ENCODE data around the gene RPA3. TPM values are rescaled to one million over a fixed set of nuclear protein-coding genes. Genes with fewer than 3 reads are reported as not detected.
A peak's percentile ranks its signal among the peaks of the same experiment; 100 is the strongest.
"Not testable (repeated sequence)": the region's sequence is repeated elsewhere in the genome, so short reads cannot be mapped to it uniquely, and the experiment has no call there.

The RPA3 gene
- total RNA-seq, 2 donors from 2014 or later = 27.0 to 34.9 TPM

DNA sequence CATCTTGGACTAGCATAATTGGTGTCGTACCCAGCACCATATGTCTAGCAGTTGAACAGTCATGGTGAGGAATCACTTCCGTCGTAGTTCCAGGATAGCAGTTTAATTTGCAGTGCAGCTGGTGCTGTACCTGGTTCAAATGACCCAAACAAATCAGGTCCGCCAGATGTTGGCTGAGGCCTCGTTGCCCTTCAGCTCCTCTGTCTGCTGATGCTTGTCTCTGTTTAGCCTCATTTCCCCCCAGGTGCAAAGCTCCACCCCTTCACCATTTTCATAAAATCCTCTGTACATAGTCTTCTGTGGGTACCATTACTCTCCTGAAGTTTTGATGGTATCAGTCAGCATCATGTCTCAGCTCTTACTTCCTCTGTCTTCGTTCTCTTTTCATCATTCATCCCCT is 42.7 kb downstream of the RPA3 start:
- Mint-ChIP-seq H3K27ac (no peak overlapping the region), H3K36me3 (ENCODE audit: low read depth) (peaks cover 7% of the 10 kb centered on the region), H3K4me3 (no peak overlapping the region), H3K4me1 (peaks cover 27% of the 10 kb centered on the region), H3K27me3 (no peaks in the 10 kb centered on the region)
- ATAC-seq = no peak
- no peak for DNase-seq
- no peaks in the 10 kb centered on the region for H3K9me3 ChIP-seq (ENCODE audit: control insufficient read depth, low read length, poor library complexity, severe bottlenecking)

DNA sequence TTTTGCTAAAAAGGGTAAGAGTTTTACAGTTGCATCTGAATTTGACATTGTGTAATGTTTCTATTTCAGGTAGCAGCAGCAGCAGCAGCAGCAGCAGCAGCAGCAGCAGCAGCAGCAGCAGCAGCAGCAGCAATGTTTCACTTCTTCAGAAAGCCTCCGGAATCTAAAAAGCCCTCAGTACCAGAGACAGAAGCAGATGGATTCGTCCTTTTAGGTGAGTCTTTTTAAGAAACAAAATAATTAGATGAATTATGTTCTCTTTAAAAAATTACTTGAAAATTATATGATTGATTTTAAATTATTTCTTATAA is 45.2 kb downstream of the RPA3 start:
- peak; percentile 40 for ATAC-seq
- Mint-ChIP-seq H3K27me3 (no peaks in the 10 kb centered on the region), H3K4me1 (peaks cover 19% of the 10 kb centered on the region), H3K36me3 (ENCODE audit: low read depth) (peaks cover 7% of the 10 kb centered on the region), H3K4me3 (peak overlapping the region; percentile 72), H3K27ac (peak overlapping the region; percentile 62)
- DNase-seq = no peak
- no peaks in the 10 kb centered on the region for H3K9me3 ChIP-seq (ENCODE audit: control insufficient read depth, low read length, poor library complexity, severe bottlenecking)

DNA sequence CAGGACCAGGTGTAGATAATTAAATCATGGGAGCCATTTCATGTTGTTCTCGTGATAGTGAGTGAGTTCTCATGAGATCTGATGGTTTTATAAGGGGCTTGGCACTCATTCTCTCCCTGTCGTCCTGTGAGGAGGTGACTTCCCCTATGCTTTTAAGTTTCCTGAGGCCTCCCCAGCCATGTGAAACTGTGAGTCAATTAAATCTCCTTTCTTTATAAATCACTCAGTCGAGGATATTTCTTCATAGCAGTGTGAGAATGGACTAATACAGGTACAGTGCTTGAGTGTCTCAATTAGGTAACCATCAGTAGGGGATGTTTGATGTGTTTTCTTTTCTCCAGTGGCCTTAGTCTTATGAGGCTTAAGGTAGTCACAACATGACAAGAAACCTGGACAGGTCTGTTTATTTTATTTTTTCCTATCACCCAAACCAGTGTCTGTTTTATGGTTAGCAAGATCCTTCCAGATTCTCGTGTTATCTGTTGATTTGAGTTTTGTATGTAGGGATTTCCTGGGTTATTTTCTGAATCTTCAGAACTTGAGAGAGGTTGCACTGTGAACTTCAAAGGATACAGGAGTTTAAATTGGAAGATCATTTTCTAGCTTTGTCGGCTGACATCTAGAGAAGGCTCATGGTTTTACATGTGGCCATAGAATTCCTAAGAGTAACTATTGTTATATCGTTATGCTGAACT is 45.7 kb downstream of the RPA3 start:
- peaks cover 19% of the 10 kb centered on the region for H3K4me1 Mint-ChIP-seq
- DNase-seq (no peak), ATAC-seq (peak; percentile 39)
- H3K9me3 ChIP-seq (ENCODE audit: control insufficient read depth, low read length, poor library complexity, severe bottlenecking) = no peaks in the 10 kb centered on the region
- H3K36me3 Mint-ChIP-seq (ENCODE audit: low read depth) = peaks cover 7% of the 10 kb centered on the region
- peak overlapping the region; percentile 72 for H3K4me3 Mint-ChIP-seq
- no peaks in the 10 kb centered on the region for H3K27me3 Mint-ChIP-seq
- peak overlapping the region; percentile 62 for H3K27ac Mint-ChIP-seq

DNA sequence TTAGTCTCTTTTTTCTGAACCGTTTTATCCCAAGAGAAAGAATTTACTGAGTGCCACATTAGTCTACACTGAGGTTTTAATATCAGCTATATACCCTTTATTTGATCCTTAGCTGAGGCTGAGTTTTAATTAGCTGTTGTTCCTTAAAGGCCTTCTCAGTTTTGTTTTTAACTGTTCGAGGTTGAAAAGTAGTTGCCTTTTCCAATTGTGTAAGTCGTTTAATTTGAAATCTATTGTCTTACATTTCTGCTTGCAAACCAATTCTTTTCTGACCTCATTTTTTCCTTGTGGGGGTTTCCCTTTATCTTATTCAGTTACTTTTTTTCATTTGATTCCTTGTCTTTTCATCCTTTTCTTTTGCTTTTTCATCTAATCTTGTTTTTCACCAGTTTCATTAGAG is 47.0 kb downstream of the RPA3 start:
- peaks cover 21% of the 10 kb centered on the region for H3K4me1 Mint-ChIP-seq

DNA sequence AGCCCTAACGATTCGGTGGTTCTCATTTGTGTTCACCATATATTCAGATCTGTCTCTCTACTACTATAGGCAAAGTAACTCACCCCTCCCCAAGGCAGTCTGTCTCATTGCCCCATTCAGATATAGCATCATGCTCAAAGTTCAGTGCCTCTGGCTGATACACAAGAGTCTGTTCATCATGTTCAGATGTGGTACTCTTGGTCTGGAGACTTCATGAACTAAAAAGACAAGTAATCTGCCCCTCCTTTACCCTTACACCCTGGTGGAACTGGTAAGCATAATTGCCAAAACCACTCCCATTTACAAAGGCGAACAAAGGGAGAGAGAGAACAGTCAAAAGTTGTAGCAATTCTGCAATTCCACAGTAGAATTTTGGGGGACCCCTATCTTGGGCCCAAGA is 47.9 kb downstream of the RPA3 start:
- H3K36me3 Mint-ChIP-seq (ENCODE audit: low read depth) = no peaks in the 10 kb centered on the region
- DNase-seq (no peak), ATAC-seq (no peak)
- no peak overlapping the region for H3K4me3 Mint-ChIP-seq
- no peaks in the 10 kb centered on the region for H3K27me3 Mint-ChIP-seq
- H3K9me3 ChIP-seq (ENCODE audit: control insufficient read depth, low read length, poor library complexity, severe bottlenecking) = no peaks in the 10 kb centered on the region
- H3K4me1 Mint-ChIP-seq = peaks cover 27% of the 10 kb centered on the region
- H3K27ac Mint-ChIP-seq = no peak overlapping the region

More for the DNA sequence above, 47.0 kb downstream of the RPA3 start:
- DNase-seq (no peak), ATAC-seq (no peak)
- H3K9me3 ChIP-seq (ENCODE audit: control insufficient read depth, low read length, poor library complexity, severe bottlenecking) = no peaks in the 10 kb centered on the region
- Mint-ChIP-seq H3K27me3 (no peaks in the 10 kb centered on the region), H3K36me3 (ENCODE audit: low read depth) (peaks cover 4% of the 10 kb centered on the region), H3K27ac (peak overlapping the region; percentile 62), H3K4me3 (peak overlapping the region; percentile 1)

DNA sequence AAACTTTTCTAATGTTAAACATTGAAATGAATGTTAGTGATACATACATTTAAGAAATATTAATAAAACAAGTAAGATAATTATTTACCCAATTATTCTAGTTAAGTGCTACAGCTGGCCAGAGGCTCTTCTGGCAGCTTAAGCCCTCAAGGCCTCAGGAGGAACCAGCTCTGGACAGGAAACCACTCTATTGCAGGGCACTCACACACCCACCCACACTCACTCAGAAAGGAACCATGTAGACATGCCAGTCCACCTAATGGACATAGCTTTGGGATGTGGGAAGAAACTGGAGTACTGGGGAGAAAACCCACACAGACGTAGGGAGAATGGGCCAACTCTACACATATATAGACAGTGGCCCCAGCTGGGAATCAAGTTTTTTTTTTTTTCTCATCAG is 49.7 kb downstream of the RPA3 start:
- ATAC-seq (no peak), DNase-seq (no peak)
- H3K36me3 Mint-ChIP-seq (ENCODE audit: low read depth) = peaks cover 2% of the 10 kb centered on the region

DNA sequence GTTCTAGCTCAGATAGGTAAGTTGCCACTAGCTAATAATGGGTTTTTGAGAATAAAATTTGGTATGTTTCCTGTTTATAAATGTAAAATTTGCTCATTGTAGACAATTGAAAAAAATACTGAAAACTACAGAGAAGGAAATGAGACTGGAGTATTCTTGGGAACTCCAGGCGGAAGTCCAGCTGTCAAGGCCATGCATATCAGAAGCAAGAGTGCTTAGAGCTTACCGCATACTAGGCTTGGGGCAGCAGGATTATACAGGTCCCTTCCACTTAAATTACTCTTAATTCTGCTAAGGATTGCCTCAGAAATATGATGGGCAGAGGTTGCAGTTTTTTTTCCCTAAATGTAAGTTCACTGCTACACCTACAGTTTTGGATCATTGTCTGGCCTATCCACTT is 51.2 kb downstream of the RPA3 start:
- no peak for DNase-seq
- peaks cover 24% of the 10 kb centered on the region for H3K4me1 Mint-ChIP-seq
- no peak for ATAC-seq
- H3K36me3 Mint-ChIP-seq (ENCODE audit: low read depth) = peaks cover 2% of the 10 kb centered on the region
- H3K4me3 Mint-ChIP-seq = no peak overlapping the region
- no peaks in the 10 kb centered on the region for H3K27me3 Mint-ChIP-seq
- H3K9me3 ChIP-seq (ENCODE audit: control insufficient read depth, low read length, poor library complexity, severe bottlenecking) = no peaks in the 10 kb centered on the region
- no peak overlapping the region for H3K27ac Mint-ChIP-seq

More for the DNA sequence above, 49.7 kb downstream of the RPA3 start:
- no peaks in the 10 kb centered on the region for H3K9me3 ChIP-seq (ENCODE audit: control insufficient read depth, low read length, poor library complexity, severe bottlenecking)
- Mint-ChIP-seq H3K27me3 (no peaks in the 10 kb centered on the region), H3K27ac (no peak overlapping the region), H3K4me3 (no peak overlapping the region), H3K4me1 (peaks cover 30% of the 10 kb centered on the region)

DNA sequence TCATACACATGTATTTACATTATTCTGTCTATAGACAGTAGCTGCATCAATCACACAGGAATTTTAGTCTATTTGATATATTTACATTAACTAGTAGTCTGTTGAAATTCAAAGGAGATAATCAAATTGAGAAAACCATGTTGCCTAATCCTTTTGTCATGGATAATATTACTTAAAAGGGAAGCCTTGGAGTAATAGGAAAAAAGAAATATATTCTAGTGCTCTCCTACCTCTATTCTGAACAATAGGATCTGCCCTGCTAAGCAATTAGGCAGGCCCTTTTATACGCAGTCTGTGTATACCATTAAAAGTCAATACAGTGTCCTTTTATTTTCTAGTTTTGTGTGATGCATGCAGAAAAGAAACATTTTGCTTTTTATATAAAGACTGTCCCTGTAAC is 53.4 kb downstream of the RPA3 start:
- Mint-ChIP-seq H3K4me1 (peaks cover 25% of the 10 kb centered on the region), H3K4me3 (no peak overlapping the region), H3K27me3 (no peaks in the 10 kb centered on the region), H3K36me3 (ENCODE audit: low read depth) (peaks cover 2% of the 10 kb centered on the region), H3K27ac (no peak overlapping the region)
- no peaks in the 10 kb centered on the region for H3K9me3 ChIP-seq (ENCODE audit: control insufficient read depth, low read length, poor library complexity, severe bottlenecking)
- no peak for ATAC-seq
- no peak for DNase-seq

DNA sequence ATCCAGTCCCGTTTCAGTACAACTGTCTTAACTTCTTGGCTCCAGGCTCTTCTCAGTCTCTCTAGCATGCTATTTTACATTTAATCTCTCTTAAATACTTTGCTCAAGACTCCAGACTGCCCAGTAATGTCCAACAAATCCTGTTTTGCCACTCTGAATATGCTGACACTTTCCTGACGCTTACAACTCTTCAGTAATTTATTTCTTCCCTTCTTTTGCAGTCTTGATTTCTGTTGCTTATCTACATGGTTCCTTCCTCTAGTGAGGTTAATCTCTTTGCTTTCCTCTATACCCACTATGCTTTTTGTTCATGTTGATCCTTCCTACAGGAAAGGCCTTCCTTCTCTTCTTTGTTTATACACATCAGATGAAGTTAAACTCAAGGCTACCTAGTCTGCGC is 54.1 kb downstream of the RPA3 start:
- no peak for DNase-seq
- H3K4me3 Mint-ChIP-seq = no peak overlapping the region
- no peaks in the 10 kb centered on the region for H3K27me3 Mint-ChIP-seq
- no peak for ATAC-seq
- no peaks in the 10 kb centered on the region for H3K9me3 ChIP-seq (ENCODE audit: control insufficient read depth, low read length, poor library complexity, severe bottlenecking)
- H3K4me1 Mint-ChIP-seq = peaks cover 28% of the 10 kb centered on the region
- H3K36me3 Mint-ChIP-seq (ENCODE audit: low read depth) = peaks cover 2% of the 10 kb centered on the region
- H3K27ac Mint-ChIP-seq = no peak overlapping the region

DNA sequence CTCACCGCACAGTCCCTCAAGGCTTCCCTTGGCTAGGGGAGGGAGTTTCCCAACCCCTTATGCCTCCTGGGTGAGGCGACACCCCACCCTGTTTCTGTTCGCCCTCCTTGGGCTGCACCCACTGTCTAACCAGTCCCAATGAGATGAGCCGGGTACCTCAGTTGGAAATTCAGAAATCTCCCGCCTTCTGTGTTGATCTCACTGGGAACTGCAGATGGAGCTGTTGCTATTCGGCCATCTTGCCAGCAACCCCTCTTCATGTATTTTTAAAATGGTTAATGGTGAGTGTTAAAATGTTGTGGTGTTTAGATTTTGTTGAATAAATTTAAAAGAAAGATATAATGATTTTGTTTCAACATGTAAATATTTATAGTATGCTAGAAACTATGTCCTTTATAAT is 55.9 kb downstream of the RPA3 start:
- no peak for ATAC-seq
- Mint-ChIP-seq H3K4me3 (no peak overlapping the region), H3K27me3 (no peaks in the 10 kb centered on the region), H3K4me1 (peaks cover 28% of the 10 kb centered on the region), H3K27ac (no peak overlapping the region), H3K36me3 (ENCODE audit: low read depth) (peaks cover 2% of the 10 kb centered on the region)
- H3K9me3 ChIP-seq (ENCODE audit: control insufficient read depth, low read length, poor library complexity, severe bottlenecking) = no peaks in the 10 kb centered on the region
- no peak for DNase-seq

DNA sequence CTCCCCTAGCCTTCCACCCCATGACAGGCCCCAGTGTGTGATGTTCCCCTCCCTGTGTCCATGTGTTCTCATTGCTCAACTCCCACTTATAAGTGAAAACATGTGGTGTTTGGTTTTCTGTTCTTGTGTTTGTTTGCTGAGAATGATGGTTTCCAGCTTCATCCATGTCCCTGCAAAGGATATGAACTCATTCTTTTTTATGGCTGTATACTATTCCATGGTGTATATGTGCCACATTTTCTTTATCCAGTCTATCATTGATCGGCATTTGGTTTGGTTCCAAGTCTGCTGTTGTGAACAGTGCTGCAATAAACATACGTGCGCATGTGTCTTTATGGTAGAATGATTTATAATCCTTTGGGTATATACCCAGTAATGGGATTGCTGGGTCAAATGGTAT is 61.9 kb downstream of the RPA3 start:
- not testable (repeated sequence) for H3K4me3 Mint-ChIP-seq; H3K9me3 ChIP-seq (ENCODE audit: control insufficient read depth, low read length, poor library complexity, severe bottlenecking); ATAC-seq; DNase-seq; H3K27ac Mint-ChIP-seq; H3K36me3 Mint-ChIP-seq (ENCODE audit: low read depth); H3K27me3 Mint-ChIP-seq
- H3K4me1 Mint-ChIP-seq = peaks cover 30% of the 10 kb centered on the region

DNA sequence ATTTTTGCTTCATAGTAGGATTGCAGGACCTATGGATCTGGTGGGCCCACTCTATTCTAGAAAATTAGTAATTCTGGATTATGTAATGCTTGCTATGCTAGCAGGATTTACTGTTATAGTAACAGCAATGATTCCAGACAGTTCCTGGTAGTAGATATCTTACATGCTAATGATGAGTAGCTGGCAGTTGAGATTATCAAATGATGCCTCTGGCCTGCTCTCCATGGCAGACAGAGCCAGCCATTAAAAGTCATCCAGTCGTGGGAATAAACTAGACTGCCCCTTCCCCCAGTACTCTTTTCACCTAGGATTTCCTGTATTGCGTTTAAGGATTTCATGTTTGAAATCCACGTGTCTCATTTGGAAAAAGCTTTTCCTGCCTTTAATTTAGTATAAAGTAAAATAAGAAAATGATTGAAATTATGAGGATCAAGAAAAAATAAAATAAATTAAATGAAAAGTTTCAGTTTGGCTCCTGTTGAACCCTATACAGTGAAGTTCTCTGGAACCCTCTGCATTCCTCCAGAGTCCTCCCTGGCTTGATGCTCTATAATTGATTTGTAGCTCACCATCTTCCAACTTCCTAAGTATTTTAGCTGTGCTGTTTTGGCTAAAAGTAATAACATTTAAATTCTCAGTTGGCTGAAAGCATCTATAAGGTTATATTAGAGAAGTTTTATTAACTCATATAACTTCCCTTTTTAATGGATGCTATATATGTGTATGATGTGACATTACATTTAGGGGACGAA is 63.3 kb downstream of the RPA3 start:
- no peak overlapping the region for H3K27ac Mint-ChIP-seq

DNA sequence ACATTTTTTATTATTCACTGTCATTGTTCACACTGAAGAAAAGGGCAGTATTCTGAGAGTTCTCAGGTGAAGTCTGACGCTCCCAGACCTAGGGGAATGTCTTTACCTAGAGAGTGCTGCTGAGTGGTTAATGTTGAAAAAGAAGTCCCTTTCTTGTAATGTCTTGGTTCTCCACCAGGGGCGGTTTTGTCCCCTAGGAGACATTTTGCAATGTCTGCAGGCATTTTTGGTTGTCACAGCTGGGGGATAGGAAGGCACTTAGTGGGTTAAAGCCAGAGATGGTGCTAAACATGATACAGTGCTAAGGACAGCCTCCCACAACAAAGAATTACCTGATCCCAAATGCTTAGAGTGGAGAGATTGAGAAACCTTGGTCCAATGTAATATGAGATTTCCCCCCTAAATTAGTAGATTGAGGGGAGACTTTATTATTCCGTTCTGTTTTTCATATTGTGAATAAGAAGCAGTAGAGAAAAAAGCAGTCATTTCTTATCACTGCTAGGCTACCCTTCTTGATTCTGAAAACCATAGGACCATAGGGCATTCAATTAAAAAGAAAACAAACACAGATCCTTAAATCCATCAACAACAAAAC is 64.7 kb downstream of the RPA3 start:
- peaks cover 27% of the 10 kb centered on the region for H3K4me1 Mint-ChIP-seq
- no peak overlapping the region for H3K4me3 Mint-ChIP-seq

More for the DNA sequence above, 63.3 kb downstream of the RPA3 start:
- no peaks in the 10 kb centered on the region for H3K9me3 ChIP-seq (ENCODE audit: control insufficient read depth, low read length, poor library complexity, severe bottlenecking)
- peaks cover 26% of the 10 kb centered on the region for H3K4me1 Mint-ChIP-seq
- H3K4me3 Mint-ChIP-seq = no peak overlapping the region
- H3K27me3 Mint-ChIP-seq = no peaks in the 10 kb centered on the region
- ATAC-seq (no peak), DNase-seq (no peak)
- peaks cover 6% of the 10 kb centered on the region for H3K36me3 Mint-ChIP-seq (ENCODE audit: low read depth)

More for the DNA sequence above, 64.7 kb downstream of the RPA3 start:
- DNase-seq = no peak
- Mint-ChIP-seq H3K27me3 (no peaks in the 10 kb centered on the region), H3K36me3 (ENCODE audit: low read depth) (peaks cover 6% of the 10 kb centered on the region), H3K27ac (no peak overlapping the region)
- peak; percentile 28 for ATAC-seq
- no peaks in the 10 kb centered on the region for H3K9me3 ChIP-seq (ENCODE audit: control insufficient read depth, low read length, poor library complexity, severe bottlenecking)
